Vagina (tissue), 2 donors: Measurements from ENCODE around the gene STIM2.

Experiments used
- CTCF ChIP-seq, 3 experiments: fragments of 450-650 bp in 2 of 3; fragments of 200-600 bp in 1 of 3; sonication (generic) in 1 of 3; IDR thresholded peaks; one replicate each; pipeline ENCODE4 v1.5.1; 2017 to 2019; ENCODE audit warnings: antibody characterized with exemption in 3 of 3, mild to moderate bottlenecking in 2 of 3, moderate library complexity in 2 of 3
- POLR2A ChIP-seq, 2 donors: fragments of 450-650 bp; IDR thresholded peaks; one replicate each; pipeline ENCODE4 v1.6.1; 2017; ENCODE audit warnings: antibody characterized with exemption in 2 of 2, mild to moderate bottlenecking in 2 of 2, moderate library complexity in 2 of 2

- no peak for TF ChIP-seq CTCF (IDR thresholded peaks at IDR 0.05)
- TF ChIP-seq POLR2A (IDR thresholded peaks at IDR 0.05): no peak
Observed at GRCh38 chr4:27066591-27066990, 205.9 kb downstream of the STIM2 start.
